ENCODE data around the gene SATL1.
A peak's percentile ranks its signal among the peaks of the same experiment; 100 is the strongest.
"Not testable (repeated sequence)": the region's sequence is repeated elsewhere in the genome, so short reads cannot be mapped to it uniquely, and the experiment has no call there.

Gene SATL1

GRCh38 chrX:85089321-85089840 is 154.2 kb downstream of the SATL1 start:
- Histone ChIP-seq H3K4me3 (ENCODE audit: low read depth, low read length) (no peak overlapping the region), H3K9me3 (ENCODE audit: severe bottlenecking) (no peaks in the 10 kb centered on the region), H3K36me3 (no peaks in the 10 kb centered on the region), H3K27ac (no peak overlapping the region), H3K27me3 (ENCODE audit: insufficient read depth, low read depth, severe bottlenecking) (no peaks in the 10 kb centered on the region)
- no peak for DNase-seq
- TF ChIP-seq CTCF (IDR thresholded peaks at IDR 0.05; ENCODE audit: low read depth, low read length), result no peak

- no peak overlapping the region for H3K27ac ChIP-seq
- peak; percentile 61 for TF ChIP-seq CTCF (IDR thresholded peaks at IDR 0.05; ENCODE audit: low read depth, low read length)
- H3K27me3 ChIP-seq (ENCODE audit: insufficient read depth, low read depth, severe bottlenecking), result no peaks in the 10 kb centered on the region
- H3K36me3 ChIP-seq, result no peaks in the 10 kb centered on the region
- H3K4me3 ChIP-seq (ENCODE audit: low read depth, low read length), result no peak overlapping the region
- H3K9me3 ChIP-seq (ENCODE audit: severe bottlenecking), result no peaks in the 10 kb centered on the region
- no peak for DNase-seq
Observed at GRCh38 chrX:85084770-85085393, 158.7 kb downstream of the SATL1 start.

- not testable (repeated sequence) for H3K27me3 ChIP-seq (ENCODE audit: insufficient read depth, low read depth, severe bottlenecking); H3K36me3 ChIP-seq; H3K9me3 ChIP-seq (ENCODE audit: severe bottlenecking); DNase-seq; H3K27ac ChIP-seq; H3K4me3 ChIP-seq (ENCODE audit: low read depth, low read length)
Observed at GRCh38 chrX:85077247-85077646, 166.3 kb downstream of the SATL1 start.

GRCh38 chrX:85065512-85066198 is 177.9 kb downstream of the SATL1 start:
- no peak overlapping the region for H3K4me3 ChIP-seq (ENCODE audit: low read depth, low read length)
- H3K27ac ChIP-seq, result no peak overlapping the region
- H3K9me3 ChIP-seq (ENCODE audit: severe bottlenecking), result no peaks in the 10 kb centered on the region
- no peaks in the 10 kb centered on the region for H3K36me3 ChIP-seq
- TF ChIP-seq CTCF (IDR thresholded peaks at IDR 0.05; ENCODE audit: low read depth, low read length), result no peak
- no peak for DNase-seq
- H3K27me3 ChIP-seq (ENCODE audit: insufficient read depth, low read depth, severe bottlenecking), result no peaks in the 10 kb centered on the region

GRCh38 chrX:85052636-85053343 is 190.8 kb downstream of the SATL1 start:
- Histone ChIP-seq H3K27me3 (ENCODE audit: insufficient read depth, low read depth, severe bottlenecking) (peaks cover 3% of the 10 kb centered on the region), H3K27ac (no peak overlapping the region), H3K9me3 (ENCODE audit: severe bottlenecking) (no peaks in the 10 kb centered on the region), H3K4me3 (ENCODE audit: low read depth, low read length) (no peak overlapping the region), H3K36me3 (no peaks in the 10 kb centered on the region)
- TF ChIP-seq CTCF (IDR thresholded peaks at IDR 0.05; ENCODE audit: low read depth, low read length), result no peak
- no peak for DNase-seq

GRCh38 chrX:85052205-85052604 is 191.4 kb downstream of the SATL1 start:
- Histone ChIP-seq H3K27ac (no peak overlapping the region), H3K27me3 (ENCODE audit: insufficient read depth, low read depth, severe bottlenecking) (peaks cover 3% of the 10 kb centered on the region)

More at GRCh38 chrX:85052205-85052604, 191.4 kb downstream of the SATL1 start:
- H3K4me3 ChIP-seq (ENCODE audit: low read depth, low read length), result no peak overlapping the region
- no peak for TF ChIP-seq CTCF (IDR thresholded peaks at IDR 0.05; ENCODE audit: low read depth, low read length)
- H3K9me3 ChIP-seq (ENCODE audit: severe bottlenecking), result no peaks in the 10 kb centered on the region
- no peak for DNase-seq
- no peaks in the 10 kb centered on the region for H3K36me3 ChIP-seq

All from WERI-Rb-1 (cell line).